ENCODE measurements around the gene TSPAN14. TPM values are rescaled to one million over a fixed set of nuclear protein-coding genes. Genes with fewer than 3 reads are reported as not detected.

The TSPAN14 gene
- total and polyA plus RNA-seq, 2 of the 13 experiments (the other 11 are each of a cell fraction or from before 2014, with no cell fraction given), result 24.1 to 80.6 TPM

DNA sequence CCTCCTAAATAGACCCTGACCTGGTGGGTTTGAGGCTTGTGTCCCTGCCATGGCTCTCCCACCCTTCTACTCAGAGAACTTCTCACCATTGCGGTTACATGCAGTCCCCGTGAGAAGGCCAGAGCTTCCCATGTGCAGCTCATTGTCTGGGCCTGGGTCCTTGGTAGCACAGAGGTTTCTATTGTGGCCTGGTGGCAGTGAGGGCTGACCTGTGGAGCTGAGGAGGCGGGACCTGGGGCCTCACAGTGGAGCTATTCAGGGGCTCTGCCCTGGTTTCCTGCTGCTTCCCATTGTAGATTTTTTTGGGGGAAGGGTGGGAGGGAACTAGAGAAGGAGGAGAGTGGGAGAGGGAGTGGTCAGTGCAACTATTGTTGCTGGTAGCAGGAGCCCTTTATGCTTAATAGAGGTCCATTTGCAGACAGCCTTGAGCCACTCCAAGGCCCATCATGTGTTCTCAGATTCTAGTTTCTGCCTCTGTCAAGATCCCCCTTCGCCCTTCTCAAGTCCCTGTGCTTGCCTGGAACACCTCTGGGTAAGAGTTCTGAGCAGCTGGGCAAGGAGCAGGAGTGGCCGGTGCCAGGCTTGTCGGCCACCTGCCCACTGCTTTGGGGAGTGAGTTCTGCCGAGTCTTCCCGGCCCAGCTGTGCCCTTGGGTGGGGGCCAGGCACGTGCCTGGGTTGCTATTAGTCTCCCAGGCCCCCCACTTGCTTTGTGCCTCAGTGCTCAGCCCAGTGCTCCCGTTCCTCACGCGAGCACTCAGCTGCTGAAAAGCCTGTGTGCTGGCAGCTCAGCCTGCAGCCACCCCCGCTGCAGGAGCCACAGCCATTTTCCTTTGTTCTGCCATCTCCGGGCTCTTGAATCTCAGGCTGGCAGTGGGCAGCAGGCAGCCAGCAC lies 10.7 kb downstream of the TSPAN14 start (continued):
- TF ChIP-seq, protein P1, sequence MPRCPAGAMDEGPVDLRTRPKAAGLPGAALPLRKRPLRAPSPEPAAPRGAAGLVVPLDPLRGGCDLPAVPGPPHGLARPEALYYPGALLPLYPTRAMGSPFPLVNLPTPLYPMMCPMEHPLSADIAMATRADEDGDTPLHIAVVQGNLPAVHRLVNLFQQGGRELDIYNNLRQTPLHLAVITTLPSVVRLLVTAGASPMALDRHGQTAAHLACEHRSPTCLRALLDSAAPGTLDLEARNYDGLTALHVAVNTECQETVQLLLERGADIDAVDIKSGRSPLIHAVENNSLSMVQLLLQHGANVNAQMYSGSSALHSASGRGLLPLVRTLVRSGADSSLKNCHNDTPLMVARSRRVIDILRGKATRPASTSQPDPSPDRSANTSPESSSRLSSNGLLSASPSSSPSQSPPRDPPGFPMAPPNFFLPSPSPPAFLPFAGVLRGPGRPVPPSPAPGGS (CRISPR knock-in tag; IDR thresholded peaks at IDR 0.05), result no peak
- TF ChIP-seq NR3C1 (CRISPR knock-in tag; IDR thresholded peaks at IDR 0.05), result no peak
- peak; percentile 91 for TF ChIP-seq SOX13 (IDR thresholded peaks at IDR 0.05)
- peak in 1 of 2 experiments; percentile 96; a peak in 2 of 4 replicates for TF ChIP-seq SOX13 (CRISPR knock-in tag; conservative IDR thresholded peaks at IDR 0.05 in 1 of 2, IDR thresholded peaks at IDR 0.05 in 1 of 2)
- TF ChIP-seq FOXK2 (IDR thresholded peaks at IDR 0.05), result no peak
- TF ChIP-seq, protein P2, sequence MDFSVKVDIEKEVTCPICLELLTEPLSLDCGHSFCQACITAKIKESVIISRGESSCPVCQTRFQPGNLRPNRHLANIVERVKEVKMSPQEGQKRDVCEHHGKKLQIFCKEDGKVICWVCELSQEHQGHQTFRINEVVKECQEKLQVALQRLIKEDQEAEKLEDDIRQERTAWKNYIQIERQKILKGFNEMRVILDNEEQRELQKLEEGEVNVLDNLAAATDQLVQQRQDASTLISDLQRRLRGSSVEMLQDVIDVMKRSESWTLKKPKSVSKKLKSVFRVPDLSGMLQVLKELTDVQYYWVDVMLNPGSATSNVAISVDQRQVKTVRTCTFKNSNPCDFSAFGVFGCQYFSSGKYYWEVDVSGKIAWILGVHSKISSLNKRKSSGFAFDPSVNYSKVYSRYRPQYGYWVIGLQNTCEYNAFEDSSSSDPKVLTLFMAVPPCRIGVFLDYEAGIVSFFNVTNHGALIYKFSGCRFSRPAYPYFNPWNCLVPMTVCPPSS (IDR thresholded peaks at IDR 0.05), result no peak
- TF ChIP-seq ZNF556 (CRISPR knock-in tag; IDR thresholded peaks at IDR 0.05; ENCODE audit: borderline replicate concordance), result no peak
- TF ChIP-seq PHF8 (CRISPR knock-in tag; IDR thresholded peaks at IDR 0.05), result peak; percentile 25; the same call in 1 of the 2 replicates
- TF ChIP-seq ZNF724P (CRISPR knock-in tag; IDR thresholded peaks at IDR 0.05; ENCODE audit: borderline replicate concordance), result no peak
- TF ChIP-seq, protein P3, sequence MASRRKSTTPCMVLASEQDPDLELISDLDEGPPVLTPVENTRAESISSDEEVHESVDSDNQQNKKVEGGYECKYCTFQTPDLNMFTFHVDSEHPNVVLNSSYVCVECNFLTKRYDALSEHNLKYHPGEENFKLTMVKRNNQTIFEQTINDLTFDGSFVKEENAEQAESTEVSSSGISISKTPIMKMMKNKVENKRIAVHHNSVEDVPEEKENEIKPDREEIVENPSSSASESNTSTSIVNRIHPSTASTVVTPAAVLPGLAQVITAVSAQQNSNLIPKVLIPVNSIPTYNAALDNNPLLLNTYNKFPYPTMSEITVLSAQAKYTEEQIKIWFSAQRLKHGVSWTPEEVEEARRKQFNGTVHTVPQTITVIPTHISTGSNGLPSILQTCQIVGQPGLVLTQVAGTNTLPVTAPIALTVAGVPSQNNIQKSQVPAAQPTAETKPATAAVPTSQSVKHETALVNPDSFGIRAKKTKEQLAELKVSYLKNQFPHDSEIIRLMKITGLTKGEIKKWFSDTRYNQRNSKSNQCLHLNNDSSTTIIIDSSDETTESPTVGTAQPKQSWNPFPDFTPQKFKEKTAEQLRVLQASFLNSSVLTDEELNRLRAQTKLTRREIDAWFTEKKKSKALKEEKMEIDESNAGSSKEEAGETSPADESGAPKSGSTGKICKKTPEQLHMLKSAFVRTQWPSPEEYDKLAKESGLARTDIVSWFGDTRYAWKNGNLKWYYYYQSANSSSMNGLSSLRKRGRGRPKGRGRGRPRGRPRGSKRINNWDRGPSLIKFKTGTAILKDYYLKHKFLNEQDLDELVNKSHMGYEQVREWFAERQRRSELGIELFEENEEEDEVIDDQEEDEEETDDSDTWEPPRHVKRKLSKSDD (CRISPR knock-in tag; IDR thresholded peaks at IDR 0.05; ENCODE audit: low read depth), result no peak
- TF ChIP-seq ZNF782 (CRISPR knock-in tag; IDR thresholded peaks at IDR 0.05; ENCODE audit: borderline replicate concordance), result no peak
- no peak for TF ChIP-seq ZFP1 (CRISPR knock-in tag; IDR thresholded peaks at IDR 0.05)
- no peak for TF ChIP-seq ZNF776 (CRISPR knock-in tag; IDR thresholded peaks at IDR 0.05)
- no peak for TF ChIP-seq JDP2 (CRISPR knock-in tag; IDR thresholded peaks at IDR 0.05; ENCODE audit: borderline replicate concordance)
- TF ChIP-seq ZNF747 (CRISPR knock-in tag; IDR thresholded peaks at IDR 0.05; ENCODE audit: borderline replicate concordance), result no peak
- no peak for TF ChIP-seq CEBPG (CRISPR knock-in tag; IDR thresholded peaks at IDR 0.05)
